ENCODE data around the gene CFHR4.
"Not testable (repeated sequence)": the region's sequence is repeated elsewhere in the genome, so short reads cannot be mapped to it uniquely, and the experiment has no call there.

Gene CFHR4

DNA sequence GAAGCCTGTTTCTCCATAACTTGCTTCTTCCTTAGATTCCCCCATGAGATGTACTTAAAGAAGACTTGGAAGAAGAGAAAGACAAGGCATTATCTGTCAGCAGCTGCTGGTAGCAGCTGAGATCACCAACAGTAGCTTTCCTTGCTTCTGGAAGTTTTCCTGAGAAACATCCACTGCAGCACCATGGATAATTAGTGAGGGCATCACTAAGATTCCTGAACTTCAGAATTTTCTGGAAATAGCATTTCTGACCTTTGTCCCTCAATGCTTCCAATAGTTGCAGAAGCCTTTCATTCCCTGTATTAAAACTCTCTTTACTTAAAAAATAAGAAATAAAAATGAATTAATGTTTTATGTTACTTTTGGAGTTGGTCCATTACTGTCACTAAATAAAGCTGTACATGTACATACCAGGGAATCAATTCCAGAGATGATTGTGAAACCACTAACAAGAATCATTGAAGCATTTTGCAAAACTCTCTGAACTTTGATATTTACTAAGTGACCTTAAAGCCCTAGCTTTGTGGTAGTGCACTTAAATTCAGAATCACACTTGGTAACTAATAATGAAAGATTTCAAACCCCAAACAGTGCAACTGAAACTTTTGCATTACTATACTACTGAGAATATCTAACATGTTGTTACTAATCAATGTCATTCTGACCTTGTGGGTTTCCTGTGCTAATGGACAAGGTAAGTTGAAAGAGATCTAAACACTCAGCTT is at the start of gene CFHR4:
Gene CFHR4, plus strand, starts transcription at position 538 of the 725 bp plus-strand sequence. Its CDS starts 99 bp downstream, at position 637.
- no peak for DNase-seq

- not testable (repeated sequence) for DNase-seq
These were observed 38.0 kb upstream of the CFHR4 start for GRCh38 chr1:196849613-196850492.

DNA sequence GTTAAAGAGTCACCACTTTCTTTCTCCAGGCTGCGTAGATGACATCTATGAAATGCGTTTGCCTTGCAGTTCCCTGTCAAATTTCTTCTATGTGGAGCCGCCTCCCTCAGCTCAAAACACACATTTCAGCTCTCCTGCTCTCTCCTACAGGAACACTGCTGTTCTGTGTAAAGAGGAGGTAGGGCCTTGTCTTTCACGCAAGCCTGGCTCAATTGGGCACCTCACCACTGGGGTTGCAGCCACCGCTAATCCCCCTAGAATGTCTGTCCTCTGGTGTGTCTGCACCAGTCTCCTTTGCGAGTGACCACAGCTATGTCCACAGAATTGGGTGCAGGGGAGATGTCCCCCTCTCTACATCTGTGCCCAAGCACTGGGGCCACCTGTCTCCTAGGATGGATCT is 31.8 kb upstream of the CFHR4 start:
- DNase-seq: no peak

DNA sequence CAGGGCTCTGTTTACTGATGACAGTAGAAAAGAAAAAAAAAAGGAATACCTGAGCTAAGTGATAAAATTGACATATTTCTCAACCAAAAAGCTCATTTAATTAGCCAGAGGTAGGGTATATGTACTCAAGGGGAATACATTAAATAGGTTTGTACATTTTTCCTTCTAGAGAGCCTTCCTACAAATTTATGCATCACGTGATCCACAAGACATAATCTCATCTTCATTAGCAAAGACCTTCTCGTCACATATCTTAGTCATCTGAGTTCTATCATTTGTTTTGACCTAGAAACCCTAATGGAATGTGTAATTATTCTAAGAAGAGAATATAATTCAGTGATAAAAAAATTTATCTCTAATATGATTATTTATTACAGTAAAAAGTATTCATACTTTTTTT is 30.7 kb upstream of the CFHR4 start:
- DNase-seq: no peak

DNA sequence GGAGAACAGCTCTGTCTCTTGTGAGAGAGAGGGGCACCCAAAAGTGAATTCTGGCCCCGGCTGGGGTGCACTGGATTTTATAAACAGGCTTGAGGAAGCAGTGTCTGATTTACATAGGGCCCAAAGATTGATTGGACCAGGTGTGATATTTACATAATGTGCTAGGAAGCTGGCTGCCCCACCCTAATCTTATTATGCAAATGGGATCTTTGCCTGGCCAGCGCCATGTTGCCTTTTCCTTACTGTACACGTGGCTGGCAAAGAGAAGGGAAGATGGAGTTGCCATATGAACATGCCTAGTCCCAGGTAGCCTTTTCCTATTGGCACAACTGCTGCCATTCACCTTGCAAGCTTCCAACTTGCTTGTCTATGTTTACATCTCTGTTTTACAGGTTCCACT is 29.0 kb upstream of the CFHR4 start:
- no peak for DNase-seq

DNA sequence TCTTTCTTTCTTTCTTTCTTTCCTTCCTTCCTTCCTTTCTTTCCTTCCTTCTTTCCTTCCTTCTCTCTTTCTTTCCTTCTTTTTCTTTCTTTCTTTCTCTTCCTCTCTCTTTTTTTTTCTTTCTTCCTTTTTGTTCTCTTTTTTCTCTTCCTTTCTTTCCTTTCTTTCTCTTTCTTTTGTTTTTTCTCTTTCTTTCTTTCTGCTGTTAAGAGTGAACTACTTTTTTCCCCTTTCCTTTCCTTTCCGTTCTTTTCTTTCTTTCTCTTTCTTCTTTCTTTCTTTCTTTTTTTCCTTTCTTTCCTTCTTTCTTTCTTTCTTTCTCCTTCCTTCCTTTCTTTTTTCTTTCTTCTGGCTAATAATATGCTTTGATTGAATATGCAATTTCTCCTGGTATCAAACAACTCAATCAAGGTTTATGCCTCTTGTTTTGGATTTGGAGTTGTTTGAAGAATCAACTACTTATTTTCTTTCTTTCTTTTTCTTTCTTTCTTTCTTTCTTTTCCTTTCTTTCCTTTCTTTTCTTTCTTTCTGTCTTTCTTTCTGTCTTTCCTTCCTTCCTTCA is 27.4 kb upstream of the CFHR4 start:
- no peak for DNase-seq

GRCh38 chr1:196861429-196861828 is 26.4 kb upstream of the CFHR4 start:
- no peak for DNase-seq

DNA sequence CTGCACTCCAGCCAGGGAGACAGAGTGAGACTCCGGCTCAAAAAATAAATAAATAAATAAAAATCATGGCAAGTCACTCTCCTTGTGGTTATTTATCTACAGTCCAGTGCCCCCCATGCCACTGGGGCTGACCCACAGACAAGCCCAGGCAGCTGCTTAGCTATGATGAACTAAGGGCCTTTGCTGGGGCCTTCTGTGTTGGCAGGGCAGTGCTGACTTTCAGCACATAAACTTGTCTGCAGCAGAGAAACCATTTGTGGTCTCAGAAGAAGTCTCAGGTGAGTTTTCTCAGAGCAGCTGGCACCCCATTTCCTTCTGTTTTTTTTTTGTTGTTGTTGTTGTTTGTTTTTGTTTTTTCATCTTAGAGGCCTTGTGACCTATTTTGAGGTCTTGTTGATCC is 20.9 kb upstream of the CFHR4 start:
- no peak for DNase-seq

DNA sequence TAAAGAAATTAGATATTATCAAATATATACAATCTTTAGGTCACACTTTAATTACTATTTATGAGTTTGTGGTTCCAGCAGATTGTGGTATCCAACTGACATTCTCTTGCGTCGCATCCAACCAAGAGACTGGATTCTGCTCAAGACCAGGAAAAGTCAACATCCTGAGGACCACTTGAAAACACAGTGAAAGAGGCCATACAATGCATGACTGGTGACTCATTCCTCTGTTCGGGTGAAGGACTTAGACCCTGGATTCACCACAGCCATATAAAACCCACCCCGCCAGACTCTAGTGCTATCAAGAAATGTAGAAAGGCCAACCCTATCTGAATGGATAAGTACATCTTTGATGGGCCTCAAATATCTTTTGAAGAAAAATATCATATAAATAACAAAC is 14.5 kb upstream of the CFHR4 start:
- DNase-seq: no peak

DNA sequence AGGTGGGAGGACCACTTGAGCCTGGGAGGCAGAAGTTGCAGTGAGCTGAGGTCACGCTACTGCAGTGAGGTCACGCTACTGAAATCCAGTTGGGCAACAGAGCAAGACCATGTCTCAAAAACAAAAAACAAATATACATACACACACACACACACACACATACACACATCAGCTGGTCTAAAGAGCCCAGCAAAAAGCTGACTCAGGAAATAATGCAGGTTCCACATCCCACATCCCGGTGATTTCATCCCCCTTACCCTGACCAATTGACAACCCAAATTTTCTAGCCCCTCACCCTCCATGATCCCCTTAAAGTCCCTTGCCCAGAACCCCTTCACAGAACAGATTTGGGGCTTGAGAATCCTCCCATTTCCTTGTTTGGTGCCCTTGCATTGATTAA is 11.9 kb upstream of the CFHR4 start:
- DNase-seq: no peak

DNA sequence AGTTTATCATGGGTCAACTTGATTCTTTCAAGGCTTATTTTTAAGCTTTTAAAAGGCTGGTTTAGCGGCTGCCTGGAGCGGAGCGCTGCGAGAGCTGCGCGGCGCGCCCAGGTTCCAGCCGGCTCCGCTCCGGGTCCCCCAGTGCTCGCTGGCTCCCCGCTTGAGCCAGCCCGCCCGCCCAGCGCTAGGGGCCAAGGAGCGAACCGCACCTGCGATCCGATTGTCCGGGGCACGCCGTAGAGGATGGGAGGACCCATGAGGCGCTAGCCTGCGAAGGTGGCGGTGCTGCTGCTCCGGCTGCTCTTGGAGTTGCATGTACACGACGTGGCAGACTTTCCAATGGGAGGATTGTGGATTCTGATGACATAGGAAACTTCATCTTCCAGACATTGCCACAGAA is 9.9 kb upstream of the CFHR4 start:
- DNase-seq: peak; percentile 14

DNA sequence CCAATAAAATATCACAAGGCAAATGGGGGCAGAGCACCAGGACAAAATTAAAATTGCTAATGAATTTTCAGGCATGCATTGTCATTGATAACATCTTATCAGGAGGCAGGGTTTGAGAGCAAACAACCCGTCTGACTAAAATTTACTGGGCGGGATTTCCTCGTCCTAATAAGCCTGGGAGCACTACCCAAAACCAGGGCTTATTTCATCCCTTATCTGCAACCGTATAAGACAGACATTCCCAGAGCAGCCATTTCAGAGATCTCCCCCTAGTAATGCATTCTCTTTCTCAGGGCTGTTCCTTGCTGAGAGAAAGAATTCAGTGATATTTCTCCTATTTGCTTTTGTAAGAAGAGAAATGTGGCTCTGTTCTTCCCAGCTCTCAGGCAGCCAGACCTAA is 1.3 kb upstream of the CFHR4 start:
- DNase-seq: not testable (repeated sequence)

GRCh38 chr1:196890668-196891067 is 2.8 kb downstream of the CFHR4 start:
- no peak for DNase-seq

GRCh38 chr1:196891251-196891650 is 3.4 kb downstream of the CFHR4 start:
- DNase-seq: no peak

DNA sequence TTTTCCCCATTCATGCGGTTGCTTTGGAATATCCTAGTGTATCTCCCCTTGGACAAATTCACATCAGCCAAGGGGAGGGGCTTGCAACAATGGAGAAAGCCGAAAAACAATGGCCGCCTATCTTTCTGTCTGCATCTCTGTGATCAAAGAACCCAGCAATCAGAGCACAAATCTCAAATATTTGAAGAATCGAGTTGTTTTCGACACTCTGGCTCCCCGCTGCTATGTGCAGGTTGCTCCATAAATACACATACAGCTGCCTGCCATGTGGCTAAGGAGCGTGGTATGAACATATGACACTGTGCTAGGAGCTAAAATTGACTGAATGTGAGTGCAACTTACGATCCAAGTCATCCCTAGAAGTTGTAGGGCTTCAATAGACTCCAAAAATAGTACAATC is 8.5 kb downstream of the CFHR4 start:
- no peak for DNase-seq

DNA sequence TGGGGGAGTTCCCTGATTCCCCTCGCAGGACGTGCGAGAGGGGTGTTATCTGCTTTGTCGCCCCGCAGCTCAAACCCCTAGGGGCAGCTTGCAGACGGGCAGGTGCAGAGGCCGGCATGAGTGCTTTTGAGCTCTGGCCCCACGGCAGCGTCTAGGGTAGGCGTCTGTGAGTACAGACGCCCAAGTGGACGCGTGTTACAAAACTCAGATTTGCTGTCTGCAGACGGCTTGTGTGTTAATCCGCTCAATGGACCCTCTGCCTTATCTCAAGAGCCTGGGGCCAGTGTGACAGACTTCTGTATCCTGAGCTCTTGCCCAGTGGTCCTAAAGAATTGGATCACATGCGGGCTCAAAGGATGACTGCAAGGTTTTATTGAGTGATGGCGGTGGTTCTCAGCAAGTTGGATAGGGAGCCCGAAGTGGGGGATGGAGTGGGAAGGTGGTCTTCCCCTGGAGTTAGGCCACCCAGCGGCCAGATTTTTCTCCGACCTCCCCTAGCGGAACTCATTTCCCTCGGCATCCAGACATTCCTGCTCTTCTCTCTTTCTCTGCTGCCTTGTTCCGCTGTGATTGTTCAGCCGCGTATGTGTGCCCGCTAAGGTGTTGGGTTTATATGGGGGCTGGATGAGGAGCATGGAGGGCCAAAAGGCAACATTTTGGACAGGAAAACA is 9.4 kb downstream of the CFHR4 start:
- no peak for DNase-seq

GRCh38 chr1:196902344-196902743 is 14.5 kb downstream of the CFHR4 start:
- no peak for DNase-seq

GRCh38 chr1:196910215-196910614 is 22.4 kb downstream of the CFHR4 start:
- no peak for DNase-seq

DNA sequence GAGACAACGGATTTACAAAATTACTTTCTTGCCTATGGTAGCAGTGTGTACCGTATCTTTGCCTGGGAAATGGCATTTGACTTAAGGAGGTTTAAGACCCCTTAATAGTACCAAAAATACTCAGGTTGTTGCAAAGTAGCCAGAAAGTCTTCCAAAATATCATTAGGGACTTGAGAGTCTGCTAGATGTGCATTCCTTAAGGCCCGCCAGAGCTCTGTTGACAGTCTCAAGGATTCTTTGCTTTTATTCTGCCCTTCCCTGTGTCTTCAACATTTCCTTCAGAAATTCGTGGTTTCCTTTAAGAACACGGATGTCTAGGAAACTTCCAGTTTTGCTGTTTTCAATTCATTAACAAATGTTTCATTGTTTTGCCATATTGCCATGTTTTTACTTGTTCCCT is 24.4 kb downstream of the CFHR4 start:
- DNase-seq: not testable (repeated sequence)

DNA sequence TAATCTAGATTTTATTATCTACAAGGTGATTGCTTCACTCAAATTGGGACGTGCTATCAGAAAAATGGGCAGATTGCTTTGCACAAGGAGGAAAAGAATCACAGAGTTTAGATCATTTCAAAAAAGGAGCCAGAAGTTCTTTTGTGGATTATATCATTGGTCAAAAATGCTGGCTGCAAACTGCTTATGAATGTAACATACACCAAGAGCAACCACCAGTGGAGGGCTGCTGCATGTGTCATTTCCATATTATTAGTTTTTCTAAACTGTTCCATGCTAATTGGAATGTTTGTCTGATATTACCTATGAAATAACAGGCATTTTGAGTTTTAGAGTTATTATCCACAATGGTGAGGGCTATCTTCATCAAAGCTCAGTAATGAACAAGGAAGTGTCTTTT is 39.0 kb downstream of the CFHR4 start:
- peak; percentile 12 for DNase-seq

DNA sequence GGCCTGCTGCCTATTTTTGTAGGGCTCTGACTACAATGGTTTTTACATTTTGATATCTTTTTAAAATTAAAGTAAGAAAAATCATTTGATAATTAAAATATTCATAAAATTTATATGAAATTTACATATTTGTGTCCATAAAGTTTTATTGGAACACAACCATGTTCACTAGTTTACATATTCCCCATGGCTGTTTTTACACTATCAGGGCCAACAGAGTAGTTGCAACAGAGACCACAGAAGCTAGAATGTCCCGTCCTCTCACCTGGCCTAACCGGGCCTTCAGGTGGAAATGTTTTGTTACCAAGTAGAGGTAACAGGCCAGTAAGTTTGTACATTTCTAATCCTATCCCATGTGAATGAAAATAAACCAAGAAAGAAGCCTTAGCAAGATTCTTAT is 45.0 kb downstream of the CFHR4 start:
- not testable (repeated sequence) for DNase-seq

DNA sequence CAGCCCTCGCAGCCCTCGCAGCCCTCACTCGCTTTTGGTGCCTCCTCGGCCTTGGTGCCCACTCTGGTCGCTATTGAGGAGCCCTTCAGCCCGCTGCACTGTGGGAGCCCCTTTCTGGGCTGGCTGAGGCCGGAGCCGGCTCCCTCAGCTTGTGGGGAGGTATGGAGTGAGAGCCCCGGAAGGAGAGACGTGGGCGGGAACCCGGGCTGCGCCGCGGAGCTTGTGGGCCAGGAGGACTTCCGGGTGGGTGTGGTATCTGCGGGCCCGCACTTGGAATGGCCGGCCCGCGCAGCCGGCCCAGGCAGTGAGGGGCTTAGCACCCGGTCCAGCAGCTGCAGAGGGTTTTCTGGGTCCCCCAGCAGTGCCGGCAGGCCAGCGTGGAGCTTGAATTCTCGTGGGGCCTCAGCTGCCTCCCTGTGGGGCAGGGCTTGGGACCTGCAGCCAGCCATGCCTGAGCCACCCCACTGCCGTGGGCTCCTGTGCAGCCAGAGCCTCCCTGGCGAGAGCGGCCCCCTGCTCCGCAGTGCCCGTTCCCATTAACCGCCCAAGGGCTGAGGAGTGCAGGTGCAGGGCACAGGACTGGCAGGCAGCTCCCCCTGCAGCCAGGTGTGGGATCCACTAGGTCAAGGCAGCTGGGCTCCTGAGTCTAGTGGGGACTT is 45.8 kb downstream of the CFHR4 start:
- DNase-seq: no peak

GRCh38 chr1:196941474-196941873 is 53.6 kb downstream of the CFHR4 start:
- DNase-seq: not testable (repeated sequence)

Measured in fibroblast of skin of right biceps (primary cell).